Muscle layer of colon (tissue), 2 donors: ENCODE results near the gene CALN1.
"Not testable (repeated sequence)": the region's sequence is repeated elsewhere in the genome, so short reads cannot be mapped to it uniquely, and the experiment has no call there.

Source experiments
- H3K27ac ChIP-seq: one replicate; pipeline ENCODE4 v1.7.0; 2013; ENCODE audit warnings: low read depth, mild to moderate bottlenecking, low read length, moderate library complexity
- H3K27me3 ChIP-seq, 2 donors: one replicate each; pipeline ENCODE4 v1.7.0; 2013; ENCODE audit warnings: low read length in 2 of 2, mild to moderate bottlenecking in 2 of 2; ENCODE audit not compliant: insufficient read depth in 2 of 2, control insufficient read depth in 1 of 2
- H3K36me3 ChIP-seq: one replicate; pipeline ENCODE4 v1.7.0; 2013; ENCODE audit warnings: mild to moderate bottlenecking, low read length; ENCODE audit not compliant: insufficient read depth
- H3K4me1 ChIP-seq: one replicate; pipeline ENCODE4 v1.7.0; 2013; ENCODE audit warnings: mild to moderate bottlenecking, low read length; ENCODE audit not compliant: insufficient read depth
- H3K4me3 ChIP-seq, 2 donors: one replicate each; pipeline ENCODE4 v1.7.0; 2013; ENCODE audit warnings: low read length in 2 of 2, low read depth in 1 of 2, mild to moderate bottlenecking in 1 of 2, moderate library complexity in 1 of 2
- H3K9ac ChIP-seq: one replicate; pipeline ENCODE4 v1.7.0; 2013; ENCODE audit warnings: low read length
- H3K9me3 ChIP-seq: one replicate; pipeline ENCODE4 v1.7.0; 2013; ENCODE audit warnings: mild to moderate bottlenecking, low read length
- donor health status: abdominal sarcoma.
- donor health status: Adenocarcinoma of cecum.

CALN1 gene

DNA sequence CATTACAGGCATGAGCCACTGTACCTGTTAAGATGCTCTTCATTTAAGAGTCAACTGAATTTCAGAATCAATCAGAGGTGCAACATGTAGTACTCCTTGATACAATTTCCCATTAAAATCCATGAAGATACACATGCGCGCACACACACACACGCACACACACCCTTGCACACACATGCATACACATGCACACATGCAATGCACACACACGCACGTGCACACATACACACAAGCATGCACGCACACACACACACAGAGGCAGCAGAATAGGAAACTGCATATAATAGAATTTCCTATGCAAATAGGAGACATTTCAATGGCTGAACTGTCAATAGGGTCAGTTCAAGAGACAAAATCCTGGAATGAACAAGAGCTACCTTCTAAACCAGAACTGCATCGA, 192.6 kb downstream of the CALN1 start:
- no peaks in the 10 kb centered on the region for H3K9me3 ChIP-seq
- no peak overlapping the region for H3K4me3 ChIP-seq
- H3K27me3 ChIP-seq: no peaks in the 10 kb centered on the region
- H3K27ac ChIP-seq: no peak overlapping the region
- H3K9ac ChIP-seq: no peak overlapping the region
- no peaks in the 10 kb centered on the region for H3K4me1 ChIP-seq
- no peaks in the 10 kb centered on the region for H3K36me3 ChIP-seq

DNA sequence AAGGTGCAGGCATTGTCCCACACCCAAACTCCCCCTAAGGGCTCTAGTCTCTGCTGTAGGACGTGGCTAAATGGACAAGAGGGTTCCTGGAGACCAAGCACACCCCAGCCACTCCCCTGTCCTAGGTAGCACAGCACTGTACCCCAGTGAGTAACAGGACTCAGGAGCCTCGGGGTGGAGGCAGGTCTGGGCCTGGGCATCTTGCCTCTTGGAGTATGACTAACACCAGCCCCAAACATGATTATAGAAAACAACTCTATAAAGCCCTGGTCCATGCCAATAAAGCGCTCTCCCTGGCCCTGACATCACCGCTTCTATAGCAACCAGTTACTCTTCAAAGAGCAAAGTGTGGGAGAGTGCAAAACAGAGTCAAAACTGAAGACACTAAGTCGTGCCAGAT, 195.0 kb downstream of the CALN1 start:
- no peaks in the 10 kb centered on the region for H3K4me1 ChIP-seq
- H3K27me3 ChIP-seq: no peaks in the 10 kb centered on the region
- H3K4me3 ChIP-seq: no peak overlapping the region
- no peaks in the 10 kb centered on the region for H3K9me3 ChIP-seq
- no peak overlapping the region for H3K27ac ChIP-seq
- no peak overlapping the region for H3K9ac ChIP-seq
- no peaks in the 10 kb centered on the region for H3K36me3 ChIP-seq

DNA sequence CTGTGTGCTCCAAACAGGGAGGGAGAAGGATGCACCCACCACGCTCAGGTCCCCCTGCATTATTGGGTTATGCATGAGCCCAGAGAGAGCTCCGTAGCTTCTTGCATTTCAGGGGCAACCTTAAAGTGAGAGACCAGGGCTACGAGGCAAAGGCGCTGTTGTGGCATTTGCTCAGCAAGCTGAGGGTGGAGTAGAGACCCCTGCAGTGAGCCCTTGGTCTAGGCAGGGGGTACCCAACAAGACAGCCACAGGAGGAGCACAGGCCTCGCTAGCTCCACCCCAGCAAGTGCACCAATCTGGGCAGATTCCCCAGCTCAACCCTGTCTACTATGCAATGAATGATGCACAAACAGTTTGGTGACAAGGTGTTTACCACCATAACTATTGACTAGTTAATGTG, 198.4 kb downstream of the CALN1 start:
- Histone ChIP-seq H3K27me3 (no peaks in the 10 kb centered on the region), H3K4me3 (no peak overlapping the region), H3K9me3 (no peaks in the 10 kb centered on the region), H3K27ac (no peak overlapping the region), H3K9ac (no peak overlapping the region), H3K36me3 (no peaks in the 10 kb centered on the region), H3K4me1 (no peaks in the 10 kb centered on the region)

DNA sequence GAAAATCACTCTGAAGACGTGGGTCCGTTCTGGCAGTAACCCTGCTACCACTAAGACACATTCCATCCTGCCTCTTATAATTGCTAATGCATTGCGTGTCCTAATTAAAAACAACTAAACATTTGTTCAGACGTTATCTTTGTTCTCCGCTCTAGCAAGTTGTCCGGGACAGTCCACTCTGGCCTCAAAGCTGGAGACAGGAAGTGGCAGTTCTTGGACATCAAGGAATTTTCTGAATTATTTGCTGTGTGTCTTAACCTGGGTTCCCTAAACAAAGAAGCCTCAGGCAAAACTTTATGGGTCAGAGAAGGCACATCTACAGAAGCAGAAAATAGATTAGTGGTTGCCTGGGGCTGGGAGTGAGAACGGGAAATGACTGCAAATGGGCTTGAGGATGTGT, 199.1 kb downstream of the CALN1 start:
- Histone ChIP-seq H3K27me3 (no peaks in the 10 kb centered on the region), H3K36me3 (no peaks in the 10 kb centered on the region), H3K9ac (no peak overlapping the region), H3K4me1 (no peaks in the 10 kb centered on the region), H3K9me3 (no peaks in the 10 kb centered on the region), H3K4me3 (no peak overlapping the region), H3K27ac (no peak overlapping the region)

DNA sequence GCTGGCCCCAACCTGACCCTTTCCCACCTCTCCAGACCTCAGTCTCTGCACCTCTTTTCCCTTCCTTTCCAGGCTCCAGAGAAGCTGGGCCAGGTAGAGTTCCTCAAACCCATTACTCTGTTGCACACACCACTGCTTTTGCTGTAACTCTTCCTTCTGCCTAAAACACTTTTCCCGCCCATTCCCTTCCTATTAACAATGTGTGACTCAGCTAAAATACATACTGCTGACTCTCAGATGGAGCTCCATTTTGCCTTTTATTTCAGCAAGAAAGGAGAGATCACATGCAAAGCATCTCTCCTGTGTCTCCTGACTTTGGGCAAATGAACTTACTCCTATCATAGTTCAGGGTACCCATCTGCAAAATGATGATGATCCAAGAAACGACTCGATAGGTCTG, 201.0 kb downstream of the CALN1 start:
- no peak overlapping the region for H3K27ac ChIP-seq
- no peaks in the 10 kb centered on the region for H3K36me3 ChIP-seq
- no peak overlapping the region for H3K9ac ChIP-seq
- no peaks in the 10 kb centered on the region for H3K9me3 ChIP-seq
- H3K4me3 ChIP-seq: no peak overlapping the region
- H3K27me3 ChIP-seq: no peaks in the 10 kb centered on the region
- no peaks in the 10 kb centered on the region for H3K4me1 ChIP-seq

DNA sequence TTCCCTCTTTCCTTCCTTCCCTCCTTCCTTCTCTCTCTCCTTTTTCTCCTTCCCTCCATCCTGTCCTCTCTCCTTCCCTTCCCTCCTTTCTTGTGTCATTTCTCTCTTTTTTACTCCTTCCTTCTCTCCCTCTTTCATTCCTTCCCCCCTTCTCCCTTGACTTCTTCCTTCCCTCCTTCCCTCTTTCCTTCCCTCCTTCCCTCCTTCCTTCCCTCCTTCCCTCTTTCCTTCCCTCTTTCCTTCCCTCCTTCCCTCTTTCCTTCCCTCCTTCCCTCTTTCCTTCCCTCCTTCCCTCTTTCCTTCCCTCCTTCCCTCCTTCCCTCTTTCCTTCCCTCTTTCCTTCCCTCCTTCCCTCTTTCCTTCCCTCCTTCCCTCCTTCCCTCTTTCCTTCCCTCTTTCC, 203.1 kb downstream of the CALN1 start:
- H3K9me3 ChIP-seq, H3K27ac ChIP-seq, H3K4me1 ChIP-seq, H3K4me3 ChIP-seq, H3K27me3 ChIP-seq, H3K9ac ChIP-seq, H3K36me3 ChIP-seq: not testable (repeated sequence)

DNA sequence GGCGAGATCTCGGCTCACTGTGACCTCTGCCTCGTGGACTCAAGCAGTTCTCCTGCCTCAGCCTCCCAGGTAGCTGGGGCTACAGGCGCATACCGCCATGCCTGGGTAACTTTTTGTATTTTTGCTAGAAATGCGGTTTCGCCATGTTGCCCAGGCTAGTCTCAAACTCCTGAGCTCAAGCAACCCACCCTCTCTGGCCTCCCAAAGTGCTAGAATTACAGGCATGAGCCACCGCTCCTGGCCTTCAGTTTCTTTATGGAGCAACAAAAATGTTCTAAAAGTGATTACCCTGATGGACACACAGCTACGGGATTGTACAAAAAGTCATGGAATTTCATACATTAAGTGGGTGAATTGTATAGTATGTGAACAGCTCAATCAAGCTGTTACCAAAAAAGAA, 216.0 kb downstream of the CALN1 start:
- no peak overlapping the region for H3K27ac ChIP-seq
- H3K27me3 ChIP-seq: no peaks in the 10 kb centered on the region
- H3K4me1 ChIP-seq: no peaks in the 10 kb centered on the region
- H3K4me3 ChIP-seq: no peak overlapping the region
- H3K9ac ChIP-seq: no peak overlapping the region
- H3K9me3 ChIP-seq: no peaks in the 10 kb centered on the region
- no peaks in the 10 kb centered on the region for H3K36me3 ChIP-seq

DNA sequence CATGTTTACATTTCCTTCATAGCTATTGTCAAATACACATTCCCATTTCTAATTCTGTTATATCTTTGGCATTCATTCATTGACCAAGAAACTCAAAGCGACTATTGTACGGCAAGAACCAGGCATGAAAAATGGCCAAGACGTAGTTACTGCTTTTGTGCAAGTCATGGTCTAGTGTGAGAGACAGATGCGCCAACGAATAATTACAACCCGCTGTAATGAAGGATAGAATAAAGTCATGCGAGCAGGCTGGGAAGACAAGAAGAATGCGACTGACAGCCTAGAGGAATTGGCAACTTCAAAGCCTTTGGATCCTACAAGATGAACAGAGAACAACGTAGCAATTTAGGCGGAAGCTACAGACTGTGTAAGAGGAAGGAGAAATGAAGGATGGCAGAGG, 221.2 kb downstream of the CALN1 start:
- Histone ChIP-seq H3K27ac (no peak overlapping the region), H3K4me3 (no peak overlapping the region), H3K36me3 (no peaks in the 10 kb centered on the region)

DNA sequence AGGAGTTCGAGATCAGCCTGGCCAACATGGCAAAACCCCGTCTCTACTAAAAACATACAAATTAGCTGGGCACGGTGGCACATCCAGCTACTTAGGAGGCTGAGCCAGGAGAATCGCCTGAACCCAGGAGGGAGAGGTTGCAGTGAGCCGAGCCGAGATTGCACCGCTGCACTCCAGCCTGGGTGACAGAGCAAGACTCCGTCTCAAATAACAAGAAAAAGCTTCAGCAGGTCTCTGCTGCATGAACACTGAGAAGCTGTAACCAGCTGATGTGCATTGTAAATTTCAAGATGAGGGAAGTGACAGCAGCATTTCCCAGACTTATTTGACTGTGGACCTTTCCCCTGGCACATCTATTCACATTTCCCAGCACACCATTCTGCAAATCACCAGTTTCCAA, 222.0 kb downstream of the CALN1 start:
- no peaks in the 10 kb centered on the region for H3K27me3 ChIP-seq
- H3K9me3 ChIP-seq: no peaks in the 10 kb centered on the region
- H3K4me3 ChIP-seq: no peak overlapping the region
- no peaks in the 10 kb centered on the region for H3K4me1 ChIP-seq
- H3K27ac ChIP-seq: no peak overlapping the region
- no peak overlapping the region for H3K9ac ChIP-seq
- H3K36me3 ChIP-seq: no peaks in the 10 kb centered on the region

More for the DNA sequence above, 221.2 kb downstream of the CALN1 start:
- no peak overlapping the region for H3K9ac ChIP-seq
- no peaks in the 10 kb centered on the region for H3K27me3 ChIP-seq
- H3K9me3 ChIP-seq: no peaks in the 10 kb centered on the region
- H3K4me1 ChIP-seq: no peaks in the 10 kb centered on the region

DNA sequence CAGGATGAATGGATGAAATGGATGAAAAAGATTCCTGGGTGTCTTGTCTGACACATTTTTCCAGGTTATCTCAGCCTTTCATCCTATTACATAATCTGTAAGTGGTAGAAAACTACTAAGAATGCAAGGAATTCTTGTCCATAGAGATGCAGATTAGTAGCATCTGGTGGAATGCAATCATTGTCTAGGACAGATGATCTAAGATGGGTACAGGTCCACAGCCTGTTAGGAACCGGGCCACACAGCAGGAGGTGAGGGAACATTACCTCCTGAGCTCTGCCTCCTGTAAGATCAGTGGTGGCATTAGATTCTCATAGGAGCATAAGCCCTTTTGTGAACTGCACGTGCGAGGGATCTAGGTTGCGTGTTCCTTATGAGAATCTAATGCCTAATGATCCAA, 225.0 kb downstream of the CALN1 start:
- H3K9me3 ChIP-seq: no peaks in the 10 kb centered on the region
- H3K4me1 ChIP-seq: no peaks in the 10 kb centered on the region
- no peak overlapping the region for H3K27ac ChIP-seq
- H3K36me3 ChIP-seq: no peaks in the 10 kb centered on the region
- no peak overlapping the region for H3K4me3 ChIP-seq
- H3K9ac ChIP-seq: no peak overlapping the region
- H3K27me3 ChIP-seq: no peaks in the 10 kb centered on the region

DNA sequence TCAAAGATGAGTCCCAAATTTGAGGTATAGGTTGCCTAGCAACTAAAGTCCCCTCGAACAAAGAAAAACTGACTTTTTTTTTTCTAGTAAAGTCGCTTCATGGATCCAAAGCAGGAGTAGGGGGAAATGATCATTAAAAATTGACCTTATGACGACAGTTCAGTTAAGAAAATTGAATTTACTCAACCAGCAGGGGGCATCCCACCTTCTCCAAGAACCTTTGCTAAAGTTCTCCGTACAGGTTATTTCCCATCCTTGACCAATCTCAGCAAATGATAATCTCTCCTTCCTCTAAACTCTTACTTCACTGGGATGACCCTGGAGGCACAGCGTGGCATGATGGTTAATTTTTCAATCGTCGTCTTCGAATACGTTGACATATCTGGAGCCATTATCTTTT, 228.3 kb downstream of the CALN1 start:
- Histone ChIP-seq H3K9me3 (no peaks in the 10 kb centered on the region), H3K4me1 (no peaks in the 10 kb centered on the region), H3K27me3 (no peaks in the 10 kb centered on the region), H3K9ac (no peak overlapping the region), H3K4me3 (no peak overlapping the region), H3K36me3 (no peaks in the 10 kb centered on the region), H3K27ac (no peak overlapping the region)

DNA sequence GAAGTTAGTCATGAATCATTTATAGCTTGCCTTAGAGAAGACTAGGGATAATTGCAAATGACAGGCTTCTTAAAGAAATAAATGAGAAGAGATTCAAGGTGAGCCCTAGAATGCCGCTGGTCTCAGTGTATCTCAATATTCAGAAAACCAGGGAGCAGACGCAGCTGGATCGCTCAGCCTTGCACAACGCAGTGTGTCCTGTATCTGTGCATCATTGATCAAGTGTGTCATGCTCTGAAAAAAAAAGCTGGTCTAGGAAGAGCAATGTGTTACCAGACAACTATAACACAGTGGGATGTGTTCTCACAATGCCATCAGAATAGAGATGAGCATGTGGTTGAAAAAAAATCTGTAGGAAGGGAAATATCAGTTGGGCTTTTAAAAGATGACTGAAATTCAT, 230.1 kb downstream of the CALN1 start:
- Histone ChIP-seq H3K36me3 (no peaks in the 10 kb centered on the region), H3K9ac (no peak overlapping the region), H3K4me1 (no peaks in the 10 kb centered on the region), H3K27ac (no peak overlapping the region), H3K4me3 (no peak overlapping the region), H3K27me3 (no peaks in the 10 kb centered on the region), H3K9me3 (no peaks in the 10 kb centered on the region)
